ENCODE results near the gene AMIGO3.

AMIGO3 gene

DNA sequence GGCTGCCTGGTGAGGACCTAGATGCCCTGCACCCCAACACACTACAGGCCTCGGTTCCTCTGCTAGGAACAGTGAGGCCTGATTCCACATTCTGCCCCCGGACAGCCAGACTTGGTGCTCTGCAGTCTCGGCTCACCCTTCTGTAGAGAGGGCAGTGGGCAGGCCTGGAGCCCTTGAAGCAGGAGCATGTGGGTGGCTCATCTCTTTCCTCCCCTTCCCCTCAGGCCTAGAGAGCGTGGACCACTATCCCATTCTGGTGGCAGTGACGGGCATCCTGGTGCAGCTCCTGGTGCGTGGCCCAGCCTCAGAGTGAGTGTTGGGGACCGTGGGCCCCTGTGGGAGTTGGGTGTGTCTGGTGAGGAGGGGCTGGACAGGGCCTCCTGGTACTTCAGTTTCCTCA lies 3.3 kb downstream of the AMIGO3 start:
- no peak overlapping the region for H3K27ac ChIP-seq
- TF ChIP-seq, protein P1, sequence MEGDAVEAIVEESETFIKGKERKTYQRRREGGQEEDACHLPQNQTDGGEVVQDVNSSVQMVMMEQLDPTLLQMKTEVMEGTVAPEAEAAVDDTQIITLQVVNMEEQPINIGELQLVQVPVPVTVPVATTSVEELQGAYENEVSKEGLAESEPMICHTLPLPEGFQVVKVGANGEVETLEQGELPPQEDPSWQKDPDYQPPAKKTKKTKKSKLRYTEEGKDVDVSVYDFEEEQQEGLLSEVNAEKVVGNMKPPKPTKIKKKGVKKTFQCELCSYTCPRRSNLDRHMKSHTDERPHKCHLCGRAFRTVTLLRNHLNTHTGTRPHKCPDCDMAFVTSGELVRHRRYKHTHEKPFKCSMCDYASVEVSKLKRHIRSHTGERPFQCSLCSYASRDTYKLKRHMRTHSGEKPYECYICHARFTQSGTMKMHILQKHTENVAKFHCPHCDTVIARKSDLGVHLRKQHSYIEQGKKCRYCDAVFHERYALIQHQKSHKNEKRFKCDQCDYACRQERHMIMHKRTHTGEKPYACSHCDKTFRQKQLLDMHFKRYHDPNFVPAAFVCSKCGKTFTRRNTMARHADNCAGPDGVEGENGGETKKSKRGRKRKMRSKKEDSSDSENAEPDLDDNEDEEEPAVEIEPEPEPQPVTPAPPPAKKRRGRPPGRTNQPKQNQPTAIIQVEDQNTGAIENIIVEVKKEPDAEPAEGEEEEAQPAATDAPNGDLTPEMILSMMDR (IDR thresholded peaks at IDR 0.05): no peak
- no peak for TF ChIP-seq ZFX (IDR thresholded peaks at IDR 0.05; ENCODE audit: borderline replicate concordance)

DNA sequence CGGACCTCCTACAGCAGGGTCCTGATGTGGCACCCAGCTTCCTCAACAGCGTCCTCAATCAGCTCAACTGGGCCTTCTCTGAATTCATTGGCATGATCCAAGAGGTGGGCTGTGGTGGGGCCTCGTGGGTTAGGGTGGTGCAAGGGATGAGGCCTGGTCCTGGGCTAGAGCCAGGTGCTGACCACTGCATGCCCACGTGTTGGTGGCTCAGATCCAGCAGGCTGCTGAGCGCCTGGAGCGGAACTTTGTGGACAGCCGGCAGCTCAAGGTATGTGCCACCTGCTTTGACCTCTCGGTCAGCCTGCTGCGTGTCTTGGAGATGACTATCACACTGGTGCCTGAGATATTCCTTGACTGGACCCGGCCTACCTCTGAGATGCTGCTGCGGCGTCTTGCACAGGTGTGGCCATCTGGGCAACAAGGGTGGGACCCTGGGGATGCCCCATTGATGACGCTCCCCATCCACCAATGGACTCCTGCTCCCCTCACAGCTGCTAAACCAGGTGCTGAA lies 3.8 kb downstream of the AMIGO3 start:
- no peak for TF ChIP-seq ZFX (IDR thresholded peaks at IDR 0.05; ENCODE audit: borderline replicate concordance)
- TF ChIP-seq, protein P1 (IDR thresholded peaks at IDR 0.05): no peak
- no peak overlapping the region for H3K27ac ChIP-seq

GRCh38 chr3:49714728-49715550 lies 4.5 kb downstream of the AMIGO3 start:
- no peak overlapping the region for H3K27ac ChIP-seq
- TF ChIP-seq, protein P1 (IDR thresholded peaks at IDR 0.05): no peak
- TF ChIP-seq ZFX (IDR thresholded peaks at IDR 0.05; ENCODE audit: borderline replicate concordance): no peak

DNA sequence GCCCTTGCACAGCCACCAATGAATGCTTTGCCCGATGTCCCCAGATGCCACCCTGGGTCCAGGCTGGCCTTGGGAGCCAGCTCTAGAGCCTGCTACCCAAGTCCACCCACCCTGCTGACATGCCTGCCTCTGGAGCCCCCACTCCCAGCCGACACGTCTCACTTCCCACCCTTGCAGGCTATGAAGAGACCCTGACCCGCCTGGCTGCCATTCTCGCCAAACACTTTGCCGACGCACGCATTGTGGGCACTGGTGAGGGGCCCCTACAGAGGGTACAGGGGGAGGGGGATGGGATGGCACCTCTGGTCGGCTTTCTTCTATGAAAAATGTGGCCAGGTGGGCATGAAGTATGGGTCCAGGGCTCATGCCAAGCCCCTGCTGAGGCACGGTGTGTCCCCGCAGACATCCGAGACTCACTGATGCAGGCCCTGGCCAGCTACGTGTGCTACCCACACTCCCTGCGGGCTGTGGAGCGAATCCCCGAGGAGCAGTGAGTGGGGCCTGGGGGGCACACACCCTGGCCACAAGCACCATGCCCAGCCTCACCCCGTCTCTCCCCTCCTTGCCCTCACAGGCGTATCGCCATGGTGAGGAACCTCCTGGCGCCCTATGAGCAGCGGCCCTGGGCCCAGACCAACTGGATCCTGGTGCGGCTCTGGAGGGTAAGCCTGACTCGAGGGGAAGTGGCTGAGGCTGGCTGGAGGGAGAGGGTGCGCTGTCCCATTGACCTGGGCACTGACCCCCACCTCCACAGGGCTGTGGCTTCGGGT lies 6.0 kb downstream of the AMIGO3 start:
- H3K27ac ChIP-seq: no peak overlapping the region
- no peak for TF ChIP-seq ZFX (IDR thresholded peaks at IDR 0.05; ENCODE audit: borderline replicate concordance)
- TF ChIP-seq, protein P1 (IDR thresholded peaks at IDR 0.05): no peak

DNA sequence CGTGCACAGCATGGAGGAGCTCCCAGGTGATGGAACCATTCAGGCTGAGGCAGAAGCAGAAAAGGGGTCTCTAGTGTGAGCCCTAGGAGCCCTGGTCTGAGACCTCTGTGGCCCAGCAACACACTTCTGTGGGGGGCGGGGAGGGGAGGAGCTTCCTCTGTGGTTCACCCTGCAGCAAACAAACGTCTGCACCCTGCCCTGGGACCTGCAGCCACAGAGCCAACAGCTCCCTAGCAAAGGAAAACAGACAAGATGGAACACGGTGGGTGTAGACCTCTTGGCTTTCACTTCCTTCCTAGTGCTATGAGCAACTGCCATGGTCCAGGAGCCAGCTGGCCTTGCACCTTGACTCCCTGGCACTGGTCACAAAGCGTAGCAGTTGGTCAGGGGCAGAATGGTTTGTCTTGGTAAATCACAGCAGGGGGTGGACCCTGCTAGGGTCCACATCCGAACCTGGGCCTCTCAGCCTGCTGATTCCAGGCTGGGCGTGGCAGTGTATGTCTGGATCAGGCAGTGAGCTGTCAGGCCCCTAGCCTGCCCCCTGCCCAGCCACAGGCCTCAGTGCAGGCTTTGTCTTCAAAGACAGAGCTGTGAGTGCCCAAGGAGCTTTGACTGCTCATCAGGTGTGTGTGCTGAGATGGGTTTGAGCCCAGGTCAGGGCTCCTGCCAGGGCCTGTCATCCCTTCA lies 6.7 kb downstream of the AMIGO3 start:
- H3K27ac ChIP-seq: no peak overlapping the region
- TF ChIP-seq ZFX (IDR thresholded peaks at IDR 0.05; ENCODE audit: borderline replicate concordance): no peak
- TF ChIP-seq, protein P1 (IDR thresholded peaks at IDR 0.05): no peak

DNA sequence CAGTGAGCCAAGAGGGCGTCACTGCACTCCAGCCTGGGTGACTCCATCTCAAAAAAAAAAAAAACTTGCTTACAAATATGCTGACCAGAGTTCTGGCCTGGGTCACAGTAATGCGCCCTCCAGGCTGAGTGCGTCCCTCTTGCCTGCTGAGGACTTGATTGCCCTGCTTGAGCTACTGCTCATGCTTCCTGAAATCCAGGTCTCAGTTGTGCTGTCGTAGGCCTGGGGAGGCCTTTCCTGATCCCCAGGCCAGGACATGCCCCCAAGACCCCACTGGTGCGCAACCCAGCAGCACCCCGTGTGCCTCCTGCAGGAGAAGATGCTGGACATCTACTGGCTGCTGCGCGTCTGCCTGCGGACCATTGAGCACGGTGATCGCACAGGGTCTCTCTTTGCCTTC lies 7.3 kb downstream of the AMIGO3 start:
- no peak overlapping the region for H3K27ac ChIP-seq
- TF ChIP-seq, protein P1 (IDR thresholded peaks at IDR 0.05): no peak
- TF ChIP-seq ZFX (IDR thresholded peaks at IDR 0.05; ENCODE audit: borderline replicate concordance): no peak
